Measurements from ENCODE around the gene CCL2.
"Not testable (repeated sequence)": the region's sequence is repeated elsewhere in the genome, so short reads cannot be mapped to it uniquely, and the experiment has no call there.

Gene CCL2

DNA sequence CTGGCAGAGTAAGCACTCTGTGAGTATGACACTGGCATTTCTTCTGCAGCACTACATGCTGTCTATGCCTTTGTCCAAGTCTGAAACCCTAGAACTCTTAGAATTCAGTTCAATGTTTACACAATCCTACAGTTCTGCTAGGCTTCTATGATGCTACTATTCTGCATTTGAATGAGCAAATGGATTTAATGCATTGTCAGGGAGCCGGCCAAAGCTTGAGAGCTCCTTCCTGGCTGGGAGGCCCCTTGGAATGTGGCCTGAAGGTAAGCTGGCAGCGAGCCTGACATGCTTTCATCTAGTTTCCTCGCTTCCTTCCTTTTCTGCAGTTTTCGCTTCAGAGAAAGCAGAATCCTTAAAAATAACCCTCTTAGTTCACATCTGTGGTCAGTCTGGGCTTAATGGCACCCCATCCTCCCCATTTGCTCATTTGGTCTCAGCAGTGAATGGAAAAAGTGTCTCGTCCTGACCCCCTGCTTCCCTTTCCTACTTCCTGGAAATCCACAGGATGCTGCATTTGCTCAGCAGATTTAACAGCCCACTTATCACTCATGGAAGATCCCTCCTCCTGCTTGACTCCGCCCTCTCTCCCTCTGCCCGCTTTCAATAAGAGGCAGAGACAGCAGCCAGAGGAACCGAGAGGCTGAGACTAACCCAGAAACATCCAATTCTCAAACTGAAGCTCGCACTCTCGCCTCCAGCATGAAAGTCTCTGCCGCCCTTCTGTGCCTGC, at the start of gene CCL2:
TSS of gene CCL2 (plus strand) at position 635 of the 730 bp plus-strand sequence. CDS start at position 700, 65 bp downstream.
- DNase-seq (ENCODE audit: low read depth in 2 of 2) = no peak

DNA sequence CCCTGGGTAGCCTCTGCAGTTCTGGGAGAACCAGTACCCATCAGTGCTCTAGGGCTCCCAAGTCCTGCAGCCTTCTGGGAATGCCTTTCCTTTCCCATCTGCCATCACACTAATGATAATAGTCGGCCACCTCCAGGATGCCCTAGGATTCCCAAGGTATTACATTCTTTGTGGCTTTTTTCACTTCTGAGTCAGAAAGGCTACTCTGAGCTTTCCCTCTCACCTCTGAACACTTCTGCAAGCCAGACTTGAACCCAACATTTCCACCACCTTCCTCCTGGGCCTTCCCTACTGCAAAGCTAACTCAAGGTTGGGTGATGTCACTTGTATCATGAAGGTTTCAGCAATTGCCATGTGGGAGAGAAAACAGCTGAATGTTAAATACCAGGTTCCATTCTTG, 49.7 kb upstream of the CCL2 start:
- DNase-seq (ENCODE audit: low read depth in 2 of 2) = no peak

DNA sequence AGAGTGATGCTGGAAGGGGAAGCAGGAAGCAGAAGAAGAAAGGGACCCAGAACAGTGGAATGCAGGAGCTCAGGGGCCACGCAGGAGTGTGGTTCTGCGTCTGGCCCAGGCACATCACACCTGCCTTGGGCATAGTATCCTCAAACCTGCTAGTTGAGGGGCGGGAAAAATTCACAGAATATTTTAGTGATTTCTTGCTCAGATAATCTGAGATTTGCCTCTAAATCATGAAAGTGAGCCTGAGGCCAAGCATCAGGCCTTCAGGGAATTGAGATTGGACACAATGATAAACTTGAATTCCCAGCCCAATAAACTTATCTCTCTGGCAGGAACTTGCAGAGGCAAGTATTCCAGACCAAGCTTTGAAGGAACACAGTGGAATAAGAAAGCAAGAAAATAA, 48.5 kb upstream of the CCL2 start:
- no peak for DNase-seq (ENCODE audit: low read depth in 2 of 2)

DNA sequence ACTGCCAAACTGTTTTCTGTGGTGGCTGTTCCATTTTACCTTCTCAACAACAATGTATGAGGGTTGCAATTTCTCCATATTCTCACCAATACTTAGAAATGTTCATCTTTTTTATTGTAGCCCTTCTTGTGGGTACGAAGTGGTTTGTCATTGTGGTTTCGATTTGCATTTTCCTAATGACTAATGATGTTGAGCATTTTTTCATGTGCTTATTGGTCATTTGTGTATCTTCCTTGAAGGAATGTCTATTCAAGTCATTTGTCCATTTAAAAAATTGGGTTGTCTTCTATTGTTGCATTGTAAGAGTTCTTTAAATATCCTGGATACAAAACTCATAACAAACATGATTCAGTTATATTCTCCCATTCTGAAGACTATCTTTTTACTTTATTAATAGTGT, 47.5 kb upstream of the CCL2 start:
- no peak for DNase-seq (ENCODE audit: low read depth in 2 of 2)

DNA sequence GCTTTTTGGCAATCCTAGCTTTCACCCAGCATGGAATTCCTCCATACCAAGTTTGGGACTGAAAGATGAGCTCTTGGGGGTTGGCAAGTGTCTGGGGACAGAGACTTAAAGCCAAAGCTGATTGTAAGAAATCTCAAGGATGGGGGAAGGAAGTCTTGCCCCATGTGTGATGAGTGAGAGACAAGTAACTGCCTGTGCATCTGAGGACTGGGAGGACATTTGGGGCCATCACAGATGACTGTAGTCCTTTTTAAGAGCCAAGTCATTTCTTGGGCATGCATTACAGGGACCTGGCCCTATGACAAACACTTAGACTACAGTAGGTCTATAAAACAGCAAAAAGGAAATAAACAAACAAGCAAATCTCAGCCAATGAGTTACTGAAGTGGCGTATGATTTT, 36.3 kb upstream of the CCL2 start:
- no peak for DNase-seq (ENCODE audit: low read depth in 2 of 2)

DNA sequence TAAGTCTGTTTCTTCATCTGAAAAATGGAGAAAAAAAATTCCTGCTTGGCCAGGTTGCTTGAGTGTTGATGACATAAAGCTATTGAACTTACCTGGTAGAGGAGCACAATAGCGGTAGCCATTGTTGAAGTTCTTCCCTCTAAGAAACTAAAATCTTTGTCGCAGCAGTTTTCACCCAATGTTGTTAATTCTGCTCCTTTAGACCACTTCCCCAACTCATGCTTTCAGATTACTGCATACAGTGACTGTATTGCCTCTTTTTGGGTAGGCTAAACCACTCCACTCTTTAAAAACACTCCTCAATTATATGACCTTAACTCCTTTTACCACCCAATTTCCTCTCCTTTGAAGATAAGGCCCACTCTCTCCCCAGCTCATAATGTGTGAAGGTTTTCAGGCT, 35.7 kb upstream of the CCL2 start:
- DNase-seq (ENCODE audit: low read depth in 2 of 2) = no peak

DNA sequence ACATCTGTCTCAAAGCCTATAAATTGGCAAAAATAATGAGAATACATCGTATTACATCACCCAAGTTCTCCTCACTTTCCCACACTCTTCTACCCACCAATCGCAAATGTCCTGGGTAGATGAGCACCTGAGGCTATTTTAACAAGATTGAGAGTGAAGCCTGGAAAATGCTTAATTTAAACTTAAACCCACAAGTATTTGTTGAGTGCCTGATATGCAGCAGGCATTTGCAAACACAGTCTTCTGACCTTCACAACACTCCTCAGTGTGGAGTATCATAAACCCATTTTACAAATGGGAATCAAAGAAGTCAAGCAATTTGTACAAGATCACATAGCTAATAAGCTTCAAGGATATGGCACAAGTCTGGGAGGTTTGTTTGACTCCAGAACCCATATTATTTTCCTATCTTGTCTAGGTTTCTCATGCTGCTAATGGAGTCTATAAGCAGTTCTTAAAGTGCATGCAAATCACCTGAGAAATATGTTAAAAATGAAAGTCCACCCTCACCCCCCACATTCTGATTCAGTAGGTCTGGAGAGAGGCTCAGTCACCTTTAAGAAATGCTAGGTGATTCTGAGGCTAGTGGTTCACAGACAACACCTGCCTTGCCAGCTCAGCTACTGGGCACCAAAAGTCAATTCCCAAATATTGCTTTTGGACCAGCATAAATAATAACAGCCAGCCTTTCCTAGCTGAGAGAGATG, 34.9 kb upstream of the CCL2 start:
- no peak for DNase-seq (ENCODE audit: low read depth in 2 of 2)

DNA sequence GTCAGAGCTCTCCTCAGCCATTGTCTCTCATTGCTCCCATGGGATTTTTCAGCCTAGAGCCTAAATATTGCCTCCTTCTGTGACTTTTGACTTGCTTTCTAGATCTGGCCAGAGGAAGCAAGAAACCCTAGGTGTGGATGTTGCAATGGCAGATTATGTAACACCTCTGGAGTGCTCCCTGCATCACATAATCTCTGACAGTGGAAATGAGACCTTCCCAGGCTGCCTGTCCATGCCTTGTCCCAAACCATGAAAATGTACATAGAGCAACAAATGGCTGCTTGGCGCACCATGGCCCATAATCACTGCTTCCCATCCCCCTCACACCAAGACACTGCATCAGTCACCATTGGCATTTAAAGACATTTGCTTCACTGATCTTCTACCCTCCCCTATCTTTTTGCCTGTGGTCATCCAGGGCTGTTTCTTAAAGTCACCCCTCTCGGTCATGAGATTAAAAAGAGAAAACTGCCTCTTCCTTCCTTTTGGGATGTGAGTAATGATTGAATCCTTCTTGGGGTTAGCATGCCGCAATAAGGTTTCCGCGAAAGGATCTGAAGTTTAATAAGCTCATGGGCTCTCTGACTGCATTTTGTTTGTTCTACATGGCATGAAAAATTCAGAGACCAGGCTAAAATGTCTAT, 34.2 kb upstream of the CCL2 start:
- no peak for DNase-seq (ENCODE audit: low read depth in 2 of 2)

DNA sequence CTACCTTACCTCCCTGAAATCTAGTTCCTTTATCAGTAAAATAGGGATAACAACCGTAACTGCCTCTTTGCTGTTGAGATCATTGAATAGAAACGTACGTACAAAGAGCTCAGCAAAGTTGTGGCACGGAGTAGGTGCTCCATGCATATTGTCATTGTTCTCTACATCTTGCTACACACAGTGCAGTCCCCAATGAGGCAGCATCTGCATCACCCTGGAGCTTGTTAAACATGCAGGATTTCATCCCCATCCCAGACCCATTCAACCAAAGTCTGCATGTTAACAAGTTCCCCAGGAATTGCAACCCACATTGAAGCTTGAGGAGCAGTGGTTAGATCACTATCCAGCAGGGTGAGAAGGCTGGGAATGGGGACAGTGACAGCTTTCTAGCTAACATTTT, 33.7 kb upstream of the CCL2 start:
- no peak for DNase-seq (ENCODE audit: low read depth in 2 of 2)

DNA sequence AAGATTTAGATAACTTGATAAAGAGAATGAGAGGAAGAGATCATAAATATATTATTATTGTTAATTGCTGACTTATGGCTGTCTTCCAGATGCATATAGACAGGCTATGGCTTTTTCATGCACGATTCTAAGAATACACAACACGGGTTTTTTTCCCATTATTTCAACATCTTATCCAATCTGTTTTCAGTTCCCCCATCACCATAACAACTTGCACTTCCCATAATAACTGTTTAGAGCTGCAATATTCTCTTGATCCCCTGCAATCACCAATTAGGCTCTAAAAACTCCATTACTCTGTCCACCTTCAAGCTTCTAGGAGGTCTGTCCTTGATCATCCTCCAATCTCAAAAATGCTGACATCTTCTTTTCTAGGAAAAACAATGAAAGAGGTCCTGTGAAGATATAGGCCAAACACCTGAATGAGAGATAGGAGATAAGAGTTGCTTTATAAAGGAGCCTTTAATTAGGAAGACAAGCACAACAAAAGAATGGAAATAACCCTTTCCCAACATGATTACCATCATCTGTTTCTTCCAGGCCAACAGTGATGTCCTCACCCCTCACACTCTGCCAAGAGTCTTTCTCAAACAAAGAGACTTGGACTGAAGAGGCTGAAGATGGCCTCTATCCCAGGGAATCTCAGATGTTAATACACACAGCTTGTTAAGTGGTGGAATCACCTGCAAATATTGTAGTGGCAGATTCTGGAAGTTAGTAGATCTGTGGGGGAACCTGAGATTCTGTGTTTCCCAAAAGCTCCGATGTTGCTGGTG, 32.2 kb upstream of the CCL2 start:
- DNase-seq (ENCODE audit: low read depth in 2 of 2) = no peak

DNA sequence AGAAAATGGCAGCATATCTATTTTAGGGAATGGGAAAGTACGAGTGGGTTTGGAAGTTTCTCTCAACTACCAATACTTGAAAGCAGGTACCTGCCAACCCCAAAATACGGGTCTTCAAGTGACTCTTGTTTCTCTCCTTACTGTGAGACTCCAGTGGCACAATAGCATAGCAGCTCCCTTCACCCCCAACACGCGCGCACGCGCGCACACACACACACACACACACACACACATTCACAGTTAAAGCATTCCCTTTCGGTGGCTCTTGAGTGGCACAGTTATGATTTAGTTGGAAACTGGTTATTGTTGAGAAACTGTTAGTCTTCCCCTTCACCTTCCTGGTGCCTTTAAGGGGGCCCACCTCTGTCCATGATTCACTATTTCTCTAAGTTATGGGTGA, 30.0 kb upstream of the CCL2 start:
- no peak for DNase-seq (ENCODE audit: low read depth in 2 of 2)

DNA sequence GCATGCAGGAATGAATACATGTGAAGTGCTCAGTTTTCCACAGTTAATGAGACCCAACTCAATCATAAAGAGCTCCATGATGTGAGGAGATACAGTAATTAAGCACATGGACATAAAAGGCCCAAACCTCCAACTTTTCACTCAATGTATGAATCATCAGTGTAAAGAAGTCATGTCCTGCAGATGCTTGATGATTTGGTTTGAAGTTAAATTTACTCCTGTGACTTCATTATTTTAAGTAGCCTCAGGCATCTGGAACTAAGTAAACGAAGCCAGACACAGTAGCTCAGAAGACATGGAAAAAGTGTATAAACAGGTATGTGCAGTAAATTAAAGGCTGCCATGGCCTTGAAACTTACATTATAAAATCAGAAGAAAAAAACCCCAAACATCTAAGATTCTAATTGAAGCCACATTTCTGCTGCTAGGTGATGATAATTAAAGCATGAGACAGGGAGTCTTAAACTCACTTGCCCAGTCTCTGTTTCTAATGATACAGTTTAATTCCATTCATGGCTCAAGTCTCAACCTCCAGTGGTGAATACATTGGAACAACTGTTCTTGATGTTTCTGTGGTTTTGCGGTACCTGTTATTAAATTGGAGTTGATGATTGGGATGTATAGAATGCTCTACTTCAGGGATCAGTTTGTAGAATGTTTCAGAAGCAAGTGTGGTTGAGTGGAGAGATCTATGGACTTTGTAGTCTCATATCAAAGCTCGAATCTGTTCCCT, 28.9 kb upstream of the CCL2 start:
- DNase-seq (ENCODE audit: low read depth in 2 of 2) = no peak

DNA sequence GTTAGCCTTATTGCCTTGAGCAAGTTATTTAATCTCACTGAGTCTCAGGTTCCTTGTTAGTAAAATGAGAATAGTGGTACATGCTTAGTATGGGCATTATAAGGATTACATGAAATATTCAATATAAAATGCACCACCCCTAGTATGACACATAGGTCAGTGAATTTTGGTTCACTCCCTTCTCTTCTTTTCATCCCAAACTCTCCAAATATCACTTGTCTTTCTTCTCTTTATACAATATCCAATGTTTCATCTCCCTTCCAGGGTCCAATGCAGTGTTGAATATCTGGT, 28.4 kb upstream of the CCL2 start:
- DNase-seq (ENCODE audit: low read depth in 2 of 2) = no peak

DNA sequence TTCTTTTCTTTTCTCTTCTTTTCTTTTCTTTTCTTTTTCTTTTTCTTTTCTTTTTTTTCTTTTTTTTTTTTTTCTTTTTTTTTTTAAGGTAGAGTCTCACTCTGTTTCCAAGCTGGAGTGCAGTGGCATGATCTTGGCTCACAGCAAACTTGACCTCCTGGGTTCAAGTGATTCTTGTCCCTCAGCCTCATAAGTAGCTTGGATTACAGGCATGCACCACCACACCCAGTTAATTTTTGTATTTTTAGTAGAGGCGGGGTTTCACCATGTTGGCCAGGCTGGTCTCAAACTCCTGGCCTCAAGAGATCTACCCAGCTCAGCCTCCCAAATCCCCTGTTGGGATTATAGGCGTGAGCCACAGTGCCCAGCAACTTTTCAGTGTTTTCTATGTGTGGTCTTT, 27.8 kb upstream of the CCL2 start:
- DNase-seq (ENCODE audit: low read depth in 2 of 2) = not testable (repeated sequence)

DNA sequence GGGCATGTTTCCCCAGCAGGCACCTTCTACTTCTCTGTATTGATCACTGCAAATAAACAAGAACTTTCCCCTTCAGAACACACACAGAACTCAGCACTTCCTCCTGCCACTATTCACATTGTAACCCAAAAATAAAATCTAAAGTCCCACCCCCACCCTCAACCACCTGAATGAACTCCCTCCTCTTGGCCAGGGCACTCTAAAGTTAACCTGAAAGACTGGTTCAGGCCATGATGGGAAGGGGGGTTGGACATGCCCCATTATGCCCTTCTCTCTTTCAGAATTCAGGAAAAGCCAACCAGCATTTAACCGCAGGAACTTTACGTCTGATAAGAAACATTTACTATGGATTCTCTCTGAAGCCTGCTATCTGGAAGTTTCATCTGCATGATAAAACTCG, 27.4 kb upstream of the CCL2 start:
- no peak for DNase-seq (ENCODE audit: low read depth in 2 of 2)

DNA sequence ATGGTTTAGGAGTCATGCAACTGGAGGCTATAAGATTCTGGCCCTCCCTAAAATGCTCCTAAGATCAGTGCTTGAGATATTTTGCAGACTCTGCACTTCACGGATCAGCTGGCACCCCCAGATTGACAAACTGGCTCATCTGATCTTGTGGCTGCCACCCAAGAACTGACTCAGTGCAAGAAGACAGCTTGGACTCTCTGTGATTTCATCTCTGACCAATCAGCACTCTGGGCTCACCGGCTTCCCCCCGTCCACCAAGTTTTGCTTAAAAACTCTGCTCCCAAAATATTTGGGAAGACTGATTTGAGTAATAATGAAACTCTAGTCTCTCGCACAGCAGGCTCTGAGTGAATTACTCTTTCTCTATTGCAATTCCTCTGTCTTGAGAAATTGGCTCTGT, 26.3 kb upstream of the CCL2 start:
- DNase-seq (ENCODE audit: low read depth in 2 of 2) = no peak

DNA sequence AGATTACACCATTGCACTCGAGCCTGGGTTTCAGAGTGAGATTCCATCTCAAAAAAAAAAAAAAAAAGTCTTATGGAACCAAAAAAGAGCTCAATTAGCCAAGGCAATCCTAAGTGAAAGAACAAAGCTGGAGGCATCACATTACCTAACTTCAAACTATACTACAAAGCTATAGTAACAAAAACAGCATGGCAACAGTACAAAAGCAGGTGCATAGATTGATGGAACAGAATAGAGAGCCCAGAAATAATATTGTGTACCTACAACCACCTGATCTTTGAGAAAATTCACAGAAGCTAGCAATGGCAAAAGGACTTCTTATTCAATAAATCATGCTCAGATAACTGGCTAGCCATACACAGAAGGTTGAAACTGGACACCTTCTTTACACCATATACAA, 24.7 kb upstream of the CCL2 start:
- no peak for DNase-seq (ENCODE audit: low read depth in 2 of 2)

DNA sequence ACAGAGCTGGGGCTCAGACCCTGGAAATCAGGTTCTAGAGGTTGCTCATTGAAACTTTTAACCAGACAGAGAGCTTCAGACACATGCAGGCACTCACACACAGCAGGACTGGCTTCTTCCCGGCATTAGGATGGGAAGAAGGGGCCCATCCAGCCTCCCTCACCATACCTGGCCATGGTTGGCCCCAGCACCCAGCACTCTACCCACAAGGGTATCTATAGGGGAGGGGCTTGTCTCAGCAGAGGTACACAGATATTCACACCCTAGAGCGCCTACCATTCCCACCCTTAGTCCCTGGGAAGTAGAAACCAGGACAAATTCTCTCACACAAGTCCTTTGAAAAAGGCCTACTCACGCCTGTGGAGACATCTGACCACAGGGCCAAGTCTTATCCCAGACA, 20.5 kb upstream of the CCL2 start:
- no peak for DNase-seq (ENCODE audit: low read depth in 2 of 2)

DNA sequence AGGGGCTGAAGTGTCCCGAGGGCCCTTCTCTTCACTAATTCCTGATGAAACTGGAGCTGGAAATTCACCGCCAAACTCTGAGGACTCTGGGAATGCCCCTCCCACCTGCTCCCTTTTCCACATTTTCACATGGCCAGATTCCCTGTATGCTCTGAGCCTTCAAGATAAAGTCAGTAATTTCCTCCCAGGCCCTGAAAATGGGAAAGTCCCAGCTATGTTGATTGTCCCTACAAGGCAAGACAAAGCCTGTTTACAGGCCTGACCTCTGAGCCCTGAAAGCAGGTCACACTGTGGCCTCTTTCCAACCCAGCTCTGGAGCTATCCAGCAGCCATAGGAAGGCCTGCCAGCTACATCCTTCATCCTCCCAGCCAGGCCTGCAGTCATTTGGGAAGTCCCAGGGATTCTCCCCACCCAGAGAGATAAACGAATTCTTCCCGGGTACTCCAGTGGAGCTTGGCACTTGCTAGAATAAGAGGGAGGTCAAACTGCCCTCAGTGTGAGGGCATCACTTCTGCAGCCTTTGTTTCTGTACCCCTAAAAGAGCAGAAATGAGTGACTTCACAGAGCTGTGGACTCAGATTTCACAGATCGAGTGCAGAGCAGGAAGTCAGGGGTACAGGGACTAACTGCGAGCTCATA, 19.6 kb upstream of the CCL2 start:
- no peak for DNase-seq (ENCODE audit: low read depth in 2 of 2)

DNA sequence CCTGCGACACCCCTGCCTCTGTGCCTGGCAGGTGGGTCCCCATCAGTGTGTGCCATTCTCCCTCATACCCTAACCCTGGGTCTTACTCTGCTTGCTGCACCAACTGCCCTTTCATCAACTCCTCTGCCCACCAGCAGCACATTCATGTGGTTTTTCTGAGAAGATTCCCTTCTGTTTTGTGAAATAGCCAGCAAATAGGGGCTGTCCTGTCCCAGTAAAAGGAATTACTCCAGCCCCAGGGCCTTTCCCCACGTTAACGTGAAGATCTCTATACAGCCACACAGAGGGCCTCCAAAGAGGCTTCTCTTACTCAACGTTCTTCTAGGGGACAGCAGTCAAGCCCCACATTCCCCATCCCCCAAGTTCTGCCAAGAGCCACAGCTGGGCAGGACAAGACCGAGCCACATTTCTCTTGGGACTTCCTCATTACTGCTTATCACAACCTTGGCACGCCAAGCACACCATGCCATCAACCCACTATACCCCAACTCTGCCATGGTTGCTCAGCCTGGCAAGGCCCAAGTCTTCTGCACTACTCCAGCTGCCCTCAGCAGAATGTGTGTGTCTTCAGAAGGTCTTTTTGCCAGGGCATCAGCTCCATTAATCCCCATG, 18.7 kb upstream of the CCL2 start:
- no peak for DNase-seq (ENCODE audit: low read depth in 2 of 2)

DNA sequence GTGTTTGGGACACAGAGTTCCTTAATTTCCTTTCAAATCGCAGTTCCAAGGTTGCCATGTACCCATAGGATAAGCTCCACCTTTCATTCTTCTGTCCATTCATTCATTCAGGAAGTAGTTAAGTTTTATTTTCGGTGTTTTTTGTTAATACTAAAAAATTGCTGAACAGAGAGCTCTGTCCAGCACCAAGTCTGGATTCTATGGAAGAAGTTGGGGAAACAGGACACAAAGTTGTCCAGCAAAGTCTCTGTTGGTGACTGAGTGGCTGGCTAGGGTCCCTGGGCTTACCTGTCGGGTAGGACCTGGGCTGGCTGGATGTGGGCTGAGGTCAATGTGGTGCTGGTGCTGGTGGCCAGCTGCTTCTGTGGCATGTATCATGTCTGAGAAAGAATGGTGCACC, 17.6 kb upstream of the CCL2 start:
- DNase-seq (ENCODE audit: low read depth in 2 of 2) = no peak

Measured in stimulated activated CD4-positive, alpha-beta T cell treated with anti-CD3 and anti-CD28 coated beads, Interleukin-12 subunit alpha, Interleukin-12 subunit beta, amount 100 ng/mL, for 24 hours (primary cell).